Measurements from ENCODE around the gene KRTAP13-1.

Gene KRTAP13-1

GRCh38 chr21:30395731-30396130, at the start of gene KRTAP13-1:
Gene KRTAP13-1, plus strand, starts transcription at chr21:30396031. Its CDS starts 56 bp downstream, at chr21:30396087.
- DNase-seq: no peak

- no peak for DNase-seq
These were observed 47.3 kb upstream of the KRTAP13-1 start, which contains the start of gene KRTAP23-1 for GRCh38 chr21:30348506-30348905. Gene KRTAP23-1, minus strand, starts transcription at chr21:30348606. Its CDS starts 0 bp downstream, at chr21:30348606.

- no peak for DNase-seq
These were observed 46.3 kb upstream of the KRTAP13-1 start for GRCh38 chr21:30349572-30349971.

GRCh38 chr21:30351534-30351933, 44.3 kb upstream of the KRTAP13-1 start:
- no peak for DNase-seq

- no peak for DNase-seq
These were observed 41.4 kb upstream of the KRTAP13-1 start for GRCh38 chr21:30354308-30355005.

- DNase-seq: no peak
These were observed 39.9 kb upstream of the KRTAP13-1 start for GRCh38 chr21:30355906-30356305.

- DNase-seq: no peak
These were observed 23.6 kb upstream of the KRTAP13-1 start, which contains the start of gene KRTAP13-2 for GRCh38 chr21:30372139-30372770. Gene KRTAP13-2, minus strand, starts transcription at chr21:30372271. Its CDS starts 58 bp downstream, at chr21:30372213.

- DNase-seq: no peak
These were observed 13.6 kb upstream of the KRTAP13-1 start for GRCh38 chr21:30382201-30382600.

- DNase-seq: no peak
These were observed 4.3 kb upstream of the KRTAP13-1 start for GRCh38 chr21:30391492-30392025.

GRCh38 chr21:30408782-30409494, 13.1 kb downstream of the KRTAP13-1 start:
- DNase-seq: peak; percentile 58

- no peak for DNase-seq
These were observed 20.2 kb downstream of the KRTAP13-1 start for GRCh38 chr21:30415993-30416392.

- DNase-seq: no peak
These were observed 30.0 kb downstream of the KRTAP13-1 start, which contains the start of gene KRTAP13-3 for GRCh38 chr21:30425826-30426225. Gene KRTAP13-3, minus strand, starts transcription at chr21:30425926. Its CDS starts 14 bp downstream, at chr21:30425912.

GRCh38 chr21:30426731-30427130, 30.9 kb downstream of the KRTAP13-1 start:
- DNase-seq: no peak

GRCh38 chr21:30430170-30430655, 34.4 kb downstream of the KRTAP13-1 start, which contains the start of gene KRTAP13-4:
Gene KRTAP13-4, plus strand, starts transcription at chr21:30430220. Its CDS starts 56 bp downstream, at chr21:30430276.
- DNase-seq: no peak

- DNase-seq: peak; percentile 45
These were observed 38.3 kb downstream of the KRTAP13-1 start for GRCh38 chr21:30434033-30434631.

- DNase-seq: no peak
These were observed 41.3 kb downstream of the KRTAP13-1 start for GRCh38 chr21:30437010-30437565.

- DNase-seq: no peak
These were observed 44.1 kb downstream of the KRTAP13-1 start, which contains the start of gene KRTAP15-1 for GRCh38 chr21:30439975-30440374. Gene KRTAP15-1, plus strand, starts transcription at chr21:30440275. Its CDS starts 53 bp downstream, at chr21:30440328.

GRCh38 chr21:30443226-30443625, 47.4 kb downstream of the KRTAP13-1 start:
- DNase-seq: no peak

- DNase-seq: no peak
These were observed 48.4 kb downstream of the KRTAP13-1 start for GRCh38 chr21:30444204-30444603.

Measured in activated CD4-positive, alpha-beta T cell treated with anti-CD3 and anti-CD28 coated beads, Interleukin-10, Interleukin-2, amounts not matched to agents 100 ng/mL and 50 ng/mL, durations not matched to agents 16 hours and 8 hours (primary cell).